PFSK-1 (cell line): ENCODE data around the gene GPC3.

Experiments
- POLR2AphosphoS5 ChIP-seq: IDR thresholded peaks from 2 replicates; pipeline ENCODE4 v1.6.1; 2012; ENCODE audit warnings: low read depth, mild to moderate bottlenecking, control low read depth, low read length, moderate library complexity
- TAF1 ChIP-seq: IDR thresholded peaks from 2 replicates; pipeline ENCODE4 v1.6.1; 2012; ENCODE audit warnings: low read length, control low read depth, borderline replicate concordance; ENCODE audit not compliant: insufficient read depth
- TF ChIP-seq, protein P1 (sequence below), 2 experiments: IDR thresholded peaks; 2 replicates each; pipeline versions ENCODE4 v1.6.1 to v1.8.0; 2011 to 2012; ENCODE audit warnings: low read depth in 2 of 2, low read length in 2 of 2, control low read depth in 1 of 2, inconsistent platforms in 1 of 2, mild to moderate bottlenecking in 1 of 2, moderate library complexity in 1 of 2; ENCODE audit not compliant: insufficient read depth in 1 of 2

DNA sequence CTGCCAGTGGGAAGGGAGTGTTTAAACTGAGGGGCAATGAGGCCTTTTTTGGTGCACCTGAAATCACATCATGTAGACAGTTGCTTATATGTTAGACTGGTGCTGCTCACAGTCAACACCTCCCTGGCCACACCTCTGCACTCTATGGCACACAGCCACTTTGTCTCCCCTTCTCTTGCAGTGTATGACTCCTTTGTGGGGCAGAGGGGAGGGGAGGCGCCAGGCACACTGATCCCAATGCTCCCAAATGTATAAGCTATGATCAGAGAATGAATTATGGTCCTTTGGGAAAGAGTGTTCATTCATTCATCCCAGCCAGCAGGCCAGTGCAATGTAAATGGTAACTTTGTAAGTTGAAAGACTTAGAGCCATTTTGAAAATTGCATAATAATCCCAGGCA is 4.6 kb upstream of the GPC3 start:
- no peak for TF ChIP-seq POLR2AphosphoS5
- TF ChIP-seq TAF1, result no peak
- TF ChIP-seq, protein P1, sequence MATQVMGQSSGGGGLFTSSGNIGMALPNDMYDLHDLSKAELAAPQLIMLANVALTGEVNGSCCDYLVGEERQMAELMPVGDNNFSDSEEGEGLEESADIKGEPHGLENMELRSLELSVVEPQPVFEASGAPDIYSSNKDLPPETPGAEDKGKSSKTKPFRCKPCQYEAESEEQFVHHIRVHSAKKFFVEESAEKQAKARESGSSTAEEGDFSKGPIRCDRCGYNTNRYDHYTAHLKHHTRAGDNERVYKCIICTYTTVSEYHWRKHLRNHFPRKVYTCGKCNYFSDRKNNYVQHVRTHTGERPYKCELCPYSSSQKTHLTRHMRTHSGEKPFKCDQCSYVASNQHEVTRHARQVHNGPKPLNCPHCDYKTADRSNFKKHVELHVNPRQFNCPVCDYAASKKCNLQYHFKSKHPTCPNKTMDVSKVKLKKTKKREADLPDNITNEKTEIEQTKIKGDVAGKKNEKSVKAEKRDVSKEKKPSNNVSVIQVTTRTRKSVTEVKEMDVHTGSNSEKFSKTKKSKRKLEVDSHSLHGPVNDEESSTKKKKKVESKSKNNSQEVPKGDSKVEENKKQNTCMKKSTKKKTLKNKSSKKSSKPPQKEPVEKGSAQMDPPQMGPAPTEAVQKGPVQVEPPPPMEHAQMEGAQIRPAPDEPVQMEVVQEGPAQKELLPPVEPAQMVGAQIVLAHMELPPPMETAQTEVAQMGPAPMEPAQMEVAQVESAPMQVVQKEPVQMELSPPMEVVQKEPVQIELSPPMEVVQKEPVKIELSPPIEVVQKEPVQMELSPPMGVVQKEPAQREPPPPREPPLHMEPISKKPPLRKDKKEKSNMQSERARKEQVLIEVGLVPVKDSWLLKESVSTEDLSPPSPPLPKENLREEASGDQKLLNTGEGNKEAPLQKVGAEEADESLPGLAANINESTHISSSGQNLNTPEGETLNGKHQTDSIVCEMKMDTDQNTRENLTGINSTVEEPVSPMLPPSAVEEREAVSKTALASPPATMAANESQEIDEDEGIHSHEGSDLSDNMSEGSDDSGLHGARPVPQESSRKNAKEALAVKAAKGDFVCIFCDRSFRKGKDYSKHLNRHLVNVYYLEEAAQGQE (IDR thresholded peaks at IDR 0.05; ENCODE audit: insufficient read depth in 1 of 2, low read depth in 2 of 2, low read length in 2 of 2), result no peak
